ENCODE measurements around the gene MTMR3.
"Not testable (repeated sequence)": the region's sequence is repeated elsewhere in the genome, so short reads cannot be mapped to it uniquely, and the experiment has no call there.

The MTMR3 gene

DNA sequence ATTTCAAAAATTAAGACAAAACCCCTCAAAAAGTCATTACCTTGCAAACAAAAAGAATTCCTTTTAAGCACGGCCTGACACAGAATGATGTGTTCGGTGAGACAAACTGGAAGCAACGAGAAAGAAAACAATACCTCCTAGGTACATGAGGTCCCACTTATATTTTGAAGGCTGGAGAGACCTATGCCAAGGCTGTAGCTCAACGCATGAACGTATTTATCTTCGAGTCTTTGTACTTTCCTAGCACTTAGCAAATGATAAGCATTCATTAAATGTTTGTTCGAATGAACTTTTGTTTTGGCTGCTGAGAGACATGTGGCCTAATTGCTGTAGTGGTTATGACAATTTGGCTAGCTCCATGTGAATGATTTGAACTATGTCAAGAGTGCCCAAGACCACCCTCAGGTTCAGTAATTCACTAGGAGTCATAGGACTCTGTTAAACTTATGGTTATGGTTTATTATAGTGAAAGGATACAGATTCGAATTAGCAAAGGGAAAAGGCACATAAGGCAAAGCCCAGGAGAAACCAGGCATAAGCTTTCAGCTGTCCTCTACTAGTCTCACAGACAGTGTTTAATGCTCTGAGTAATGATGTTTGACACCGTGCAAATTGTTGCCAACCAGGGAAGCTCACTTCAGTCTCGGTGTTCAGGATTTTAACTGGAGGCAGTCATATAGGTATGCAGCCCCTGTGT lies 171.2 kb downstream of the MTMR3 start:
- no peak for DNase-seq (ENCODE audit: low spot score)

DNA sequence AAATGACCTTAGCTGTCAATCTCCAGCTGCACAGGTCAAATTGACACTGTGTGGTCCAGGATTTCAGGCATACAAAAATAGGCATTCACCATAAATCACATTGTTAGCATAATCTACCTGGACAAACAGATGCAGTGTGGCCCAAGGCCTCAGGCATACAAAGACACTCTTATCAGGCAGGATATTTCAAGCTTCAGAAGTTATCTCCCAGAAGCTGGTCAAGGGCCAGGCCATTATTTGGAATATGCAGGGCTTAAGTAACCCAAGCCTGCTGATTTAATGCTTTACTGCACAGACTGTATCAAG lies 171.7 kb downstream of the MTMR3 start:
- DNase-seq (ENCODE audit: low spot score): no peak

DNA sequence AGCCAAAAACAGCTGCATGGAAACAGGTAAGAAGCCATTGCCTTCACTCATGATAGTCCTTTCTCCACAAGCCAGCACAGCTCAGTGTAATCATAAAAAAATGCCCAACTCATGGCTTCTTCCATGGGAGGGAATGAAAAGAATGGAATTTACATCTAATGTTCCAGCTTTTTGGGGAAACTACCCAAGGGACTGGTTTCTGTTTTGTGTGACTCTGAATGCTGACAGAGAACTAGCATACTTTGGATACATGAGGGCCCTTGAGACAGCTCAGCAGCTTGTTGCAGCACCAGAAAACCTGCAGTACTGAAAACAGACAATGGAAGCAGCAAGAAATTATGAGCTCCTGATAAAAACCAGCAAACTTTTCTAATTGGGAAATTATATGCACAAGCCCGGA lies 173.0 kb downstream of the MTMR3 start:
- peak; percentile 27 for DNase-seq (ENCODE audit: low spot score)

DNA sequence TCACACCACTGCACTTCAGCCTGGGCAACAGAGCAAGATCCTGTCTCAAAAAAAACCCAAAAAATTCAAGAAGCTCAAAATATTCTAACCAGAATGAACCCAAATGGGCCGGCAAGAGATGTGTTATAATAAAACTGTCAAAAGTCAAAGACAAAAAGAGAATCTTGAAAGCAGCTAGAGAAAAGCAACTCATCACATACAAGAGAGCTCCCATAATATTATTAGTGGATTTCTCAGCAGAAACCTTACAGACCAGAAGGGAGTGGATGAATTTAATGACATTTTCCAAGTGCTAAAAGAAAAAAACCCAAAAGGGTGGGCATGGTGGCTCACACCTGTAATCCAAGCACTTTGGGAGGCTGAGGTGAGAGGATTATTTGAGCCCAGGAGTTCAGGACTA lies 174.4 kb downstream of the MTMR3 start:
- DNase-seq (ENCODE audit: low spot score): no peak

DNA sequence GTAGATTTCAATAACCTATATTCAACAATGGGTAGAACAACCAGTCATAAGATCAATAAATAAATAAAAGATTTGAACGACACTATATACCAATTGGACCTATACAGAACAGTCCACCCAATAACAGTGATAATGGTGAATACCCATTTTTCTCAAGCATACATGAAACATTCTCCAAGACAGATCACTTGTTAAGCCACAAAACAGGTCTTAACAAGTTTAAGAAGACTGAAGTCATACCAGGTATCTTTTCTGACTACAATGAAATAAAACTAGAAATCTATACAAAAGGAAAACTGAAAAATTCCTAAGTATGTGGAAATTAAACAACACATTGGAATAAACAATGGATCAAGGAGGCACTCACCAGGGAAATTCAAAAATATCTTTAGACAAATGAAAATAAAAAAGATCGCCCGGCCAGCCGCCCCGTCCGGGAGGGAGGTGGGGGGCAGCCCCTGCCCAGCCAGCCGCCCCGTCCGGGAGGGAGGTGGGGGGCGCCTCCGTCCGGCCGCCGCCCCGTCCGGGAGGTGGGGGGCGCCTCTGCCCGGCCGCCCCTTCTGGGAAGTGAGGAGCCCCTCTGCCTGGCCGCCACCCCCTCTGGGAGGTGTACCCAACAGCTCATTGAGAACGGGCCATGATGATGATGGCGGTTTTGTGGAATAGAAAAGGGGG lies 176.5 kb downstream of the MTMR3 start:
- DNase-seq (ENCODE audit: low spot score): not testable (repeated sequence)

DNA sequence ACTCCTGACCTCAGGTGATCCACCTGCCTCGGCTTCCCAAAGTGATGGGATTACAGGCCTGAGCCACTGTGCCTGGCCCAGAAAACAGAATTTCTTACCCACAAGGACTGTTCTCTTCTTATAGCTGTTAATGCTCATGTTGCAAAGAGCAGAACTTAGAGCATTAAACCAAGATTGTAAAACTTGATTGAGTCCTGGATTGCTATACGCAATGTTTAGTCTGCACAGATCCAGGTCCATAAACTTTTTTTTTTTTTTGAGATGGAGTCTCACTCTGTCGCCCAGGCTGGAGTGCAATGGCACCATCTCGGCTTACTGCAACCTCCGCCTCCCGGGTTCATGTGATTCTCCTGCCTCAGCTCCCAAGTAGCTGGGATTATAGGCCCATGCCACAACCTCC lies 178.1 kb downstream of the MTMR3 start:
- DNase-seq (ENCODE audit: low spot score): not testable (repeated sequence)

DNA sequence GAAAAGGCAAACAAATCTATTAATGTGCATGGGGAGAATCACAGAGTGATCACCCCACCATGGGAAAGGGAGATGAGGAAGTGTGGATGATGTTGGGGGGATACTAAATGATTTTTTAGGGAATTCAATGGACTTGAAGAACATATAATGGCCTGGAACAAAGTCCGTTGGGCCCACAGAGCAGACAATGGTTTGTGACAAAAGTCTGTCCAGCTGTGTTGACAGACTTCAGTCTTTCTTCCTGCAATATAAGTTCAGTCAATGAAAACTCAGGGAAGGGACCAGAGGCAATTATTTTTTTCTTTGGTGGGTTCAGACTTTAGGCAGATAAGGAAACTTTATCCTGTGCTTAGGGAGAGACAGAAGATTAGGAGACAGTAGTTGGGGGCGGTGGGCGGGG lies 179.3 kb downstream of the MTMR3 start:
- DNase-seq (ENCODE audit: low spot score): no peak

DNA sequence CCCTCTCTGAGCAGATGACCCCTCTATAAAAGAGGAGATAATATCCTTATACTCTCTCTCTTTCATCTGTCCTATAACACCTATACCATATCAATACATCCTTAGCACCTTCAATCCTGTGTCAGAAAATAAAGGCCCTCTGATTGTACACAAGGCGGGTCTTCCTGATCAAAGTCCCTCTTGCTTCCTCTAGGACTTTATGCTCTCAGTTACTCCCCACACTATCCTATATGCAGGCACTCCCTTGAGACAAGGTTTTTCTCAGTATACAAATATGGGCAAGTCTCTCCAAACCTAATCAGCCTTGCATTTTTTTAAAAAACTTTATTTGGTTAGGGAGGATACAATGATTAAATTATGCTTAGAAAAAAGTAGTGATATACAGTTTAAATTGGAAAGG lies 180.0 kb downstream of the MTMR3 start:
- no peak for DNase-seq (ENCODE audit: low spot score)

DNA sequence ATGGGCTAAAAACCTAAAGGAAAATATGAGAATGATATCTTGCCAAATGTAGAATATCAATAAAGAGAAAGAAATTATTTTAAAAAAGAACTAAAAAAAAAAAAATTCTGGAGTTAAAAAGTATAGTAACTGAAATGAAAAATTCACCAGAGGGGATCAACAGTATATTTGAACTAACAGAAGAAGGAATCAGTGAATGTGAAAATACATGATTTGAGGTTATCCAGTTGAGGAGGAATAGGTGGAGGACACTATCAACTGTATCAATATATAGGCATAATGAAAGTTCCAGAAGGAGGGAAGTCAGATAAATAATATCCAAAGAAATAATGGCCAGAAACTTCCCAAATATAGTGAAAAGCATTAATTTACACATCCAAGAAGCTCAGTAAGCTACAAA lies 181.2 kb downstream of the MTMR3 start:
- no peak for DNase-seq (ENCODE audit: low spot score)

DNA sequence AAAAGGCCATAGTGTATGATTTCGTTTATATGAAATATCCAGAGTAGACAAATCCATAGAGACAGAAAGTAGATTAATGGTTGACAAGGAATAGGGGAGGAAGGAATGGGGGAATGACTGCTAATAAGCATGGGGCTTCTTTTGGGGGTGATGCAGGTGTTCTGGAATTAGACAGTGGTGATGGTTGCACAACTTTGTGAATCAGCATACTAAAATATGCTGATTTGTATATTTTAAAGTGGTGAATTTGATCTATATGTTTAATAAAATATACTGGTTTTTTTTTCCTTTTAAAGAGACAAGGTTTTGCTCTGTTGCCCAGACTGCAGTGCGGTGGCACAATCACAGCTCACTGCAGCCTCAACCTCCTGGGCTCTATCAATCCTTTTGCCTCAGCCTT lies 190.8 kb downstream of the MTMR3 start:
- no peak for DNase-seq (ENCODE audit: low spot score)

DNA sequence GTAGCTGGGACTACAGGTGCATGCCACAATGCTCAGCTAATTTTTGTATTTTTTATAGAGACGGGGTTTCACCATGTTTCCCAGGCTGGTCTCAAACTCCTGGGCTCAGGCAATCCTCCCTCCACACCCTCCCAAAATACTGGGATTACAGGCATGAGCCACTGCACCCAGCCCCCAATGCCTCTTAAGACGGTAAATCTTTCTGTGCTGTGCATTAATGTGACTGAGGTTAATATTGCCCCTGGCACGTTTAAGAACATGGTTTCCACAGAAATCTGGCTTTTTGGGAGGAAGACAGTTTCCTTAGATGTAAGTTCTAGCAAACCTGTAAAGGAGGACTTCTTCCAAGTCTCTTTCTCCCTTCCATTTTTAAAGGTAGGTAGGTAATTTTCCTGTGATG lies 191.2 kb downstream of the MTMR3 start:
- no peak for DNase-seq (ENCODE audit: low spot score)

DNA sequence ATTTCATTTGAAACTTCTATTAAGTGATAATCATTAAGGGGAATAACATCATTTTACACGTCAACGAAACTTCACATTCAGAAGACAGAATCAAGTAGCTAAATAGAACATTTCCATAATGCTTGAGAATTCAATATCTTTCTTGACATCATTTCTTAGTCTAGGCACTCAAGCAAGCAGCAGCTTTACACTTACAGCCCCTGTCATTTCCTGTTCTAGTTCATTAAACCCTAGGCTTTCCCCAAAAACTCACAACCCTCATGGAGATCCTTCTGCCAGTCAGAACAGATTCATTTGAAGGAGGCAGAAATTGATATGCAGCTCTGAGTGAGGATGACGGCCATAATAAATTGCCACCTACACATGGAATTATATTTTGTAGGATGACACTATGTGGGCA lies 192.0 kb downstream of the MTMR3 start:
- no peak for DNase-seq (ENCODE audit: low spot score)

DNA sequence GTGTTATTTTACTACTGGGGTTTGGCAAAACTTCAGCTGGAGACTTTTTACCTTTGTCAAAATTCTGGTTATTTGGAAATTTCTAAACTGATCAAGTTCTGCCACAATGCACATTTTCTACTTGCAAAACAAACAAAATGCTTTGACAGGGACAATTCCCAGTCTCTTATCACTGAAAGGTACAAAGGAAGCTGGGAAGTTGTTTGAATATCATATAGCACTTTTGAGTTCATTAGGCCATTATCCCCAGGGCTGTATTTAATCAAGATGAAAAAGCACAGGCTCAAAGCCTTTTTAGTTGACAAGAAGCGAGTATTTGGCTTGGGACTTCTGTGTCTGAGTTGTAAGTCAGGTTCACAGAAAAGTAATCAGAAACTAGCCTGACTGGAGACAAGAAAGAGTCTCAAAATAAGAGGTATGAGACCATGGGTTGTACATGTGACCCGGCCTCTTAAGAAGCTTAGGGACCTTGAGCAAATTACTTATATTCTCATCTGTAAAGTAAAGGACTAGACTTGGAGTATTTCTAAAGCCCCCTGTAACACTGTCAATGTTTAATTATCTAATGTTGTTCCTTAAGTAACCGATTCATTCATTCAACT lies 194.4 kb downstream of the MTMR3 start:
- DNase-seq (ENCODE audit: low spot score): no peak

DNA sequence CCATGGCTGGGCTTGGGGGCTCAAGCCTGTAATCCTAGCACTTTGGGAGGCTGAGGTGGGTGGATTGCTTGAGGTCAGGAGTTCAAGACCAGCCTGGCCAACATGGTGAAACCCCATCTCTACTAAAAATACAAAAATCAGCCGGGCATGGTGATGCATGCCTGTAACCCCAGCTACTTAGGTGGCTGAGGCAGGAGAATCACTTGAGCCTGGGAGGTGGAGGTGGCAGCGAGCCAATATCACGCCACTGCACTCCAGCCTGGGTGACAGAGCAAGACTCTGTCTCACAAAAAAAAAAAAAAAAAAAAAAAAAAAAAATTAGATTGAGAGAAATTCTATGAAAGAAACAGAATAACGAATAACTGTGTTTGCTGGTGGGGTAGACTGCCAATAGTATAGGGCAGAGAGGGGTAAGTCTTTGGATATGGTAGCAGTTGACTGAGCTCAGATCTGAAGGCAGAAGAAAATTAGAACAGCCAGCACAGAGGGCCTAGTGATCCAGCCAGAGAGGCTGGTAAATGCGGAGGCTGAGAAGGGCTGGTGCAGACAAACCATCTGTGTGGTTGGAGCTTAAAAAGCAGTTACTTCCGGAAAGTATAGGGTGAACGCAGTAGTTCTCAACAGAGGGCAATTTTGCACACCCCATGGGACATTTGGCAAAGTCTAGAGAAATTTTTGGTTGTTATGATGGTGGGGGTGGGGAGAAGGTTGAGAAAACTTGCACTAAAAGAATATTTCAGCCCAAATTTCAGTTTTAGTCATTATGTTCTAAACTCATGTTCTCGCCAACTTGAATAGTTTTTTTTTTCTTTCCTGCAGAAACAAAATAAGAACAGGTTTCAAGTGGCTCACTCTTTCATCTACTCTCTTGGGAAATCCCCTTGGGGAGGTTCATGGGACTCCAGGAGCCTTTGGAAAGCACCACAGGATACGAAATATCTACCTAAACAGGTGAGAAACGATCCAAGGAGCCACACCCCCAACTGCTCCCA lies 195.6 kb downstream of the MTMR3 start:
- no peak for DNase-seq (ENCODE audit: low spot score)

DNA sequence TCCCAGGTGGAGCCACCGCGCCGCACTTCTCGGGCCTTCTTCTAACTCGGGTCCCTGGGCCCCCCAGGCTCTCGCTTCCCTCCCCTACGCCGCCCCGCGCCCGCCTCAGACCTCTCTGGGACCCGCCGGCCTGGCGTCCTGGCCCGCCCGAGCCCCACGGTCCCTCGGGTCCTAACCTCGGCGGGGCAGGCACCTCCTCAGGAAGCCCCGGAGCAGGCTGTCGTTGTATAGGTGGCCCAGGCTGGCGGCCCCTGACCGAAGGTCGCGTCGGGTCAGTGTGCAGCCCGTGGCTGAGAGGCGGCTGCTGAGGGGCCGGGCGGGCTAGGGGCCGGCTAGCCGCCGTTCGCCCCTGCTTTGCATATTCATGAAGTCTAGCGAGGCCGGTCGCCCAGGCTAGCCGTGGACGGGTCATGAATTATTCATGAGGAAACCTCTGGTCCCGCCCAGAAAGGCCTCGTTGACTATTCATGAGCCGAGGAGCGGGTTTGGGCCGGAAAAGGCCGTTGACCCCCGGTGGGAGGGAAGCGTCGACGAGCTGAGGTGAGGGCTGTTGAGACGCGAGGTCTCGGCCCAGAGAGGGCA lies 197.1 kb downstream of the MTMR3 start, which contains the start of gene HORMAD2:
TSS of gene HORMAD2 (plus strand) at position 513 of the 582 bp plus-strand sequence. CDS start 13,489 bp downstream, outside the sequence.
- no peak for DNase-seq (ENCODE audit: low spot score)
